ENCODE results near the gene OR10G7. TPM values are rescaled to one million over a fixed set of nuclear protein-coding genes. Genes with fewer than 3 reads are reported as not detected.

OR10G7 gene
- total RNA-seq = not detected
- long read RNA-seq = 0 reads

GRCh38 chr11:124041254-124041653 lies at the start of gene OR10G7:
Gene OR10G7, minus strand, starts transcription at chr11:124041325. Its CDS starts 2,324 bp downstream, at chr11:124039001.
- DNase-seq (ENCODE audit: low spot score) = no peak

GRCh38 chr11:124085997-124086846 lies 45.1 kb upstream of the OR10G7 start:
- no peak for DNase-seq (ENCODE audit: low spot score)
- intact Hi-C loops (cut with DNase I) = no loop called here

More at GRCh38 chr11:124041254-124041653, at the start of gene OR10G7:
- intact Hi-C loops (cut with DNase I) = no loop called here

GRCh38 chr11:124085583-124085982 lies 44.5 kb upstream of the OR10G7 start:
- intact Hi-C loops (cut with DNase I) = no loop called here
- no peak for DNase-seq (ENCODE audit: low spot score)

- intact Hi-C loops (cut with DNase I) = no loop called here
- no peak for DNase-seq (ENCODE audit: low spot score)
Measured at GRCh38 chr11:124082371-124082770, 41.2 kb upstream of the OR10G7 start.

- DNase-seq (ENCODE audit: low spot score) = no peak
- intact Hi-C loops (cut with DNase I) = no loop called here
Measured at GRCh38 chr11:124081483-124081882, 40.4 kb upstream of the OR10G7 start.

GRCh38 chr11:124080327-124081001 lies 39.3 kb upstream of the OR10G7 start:
- DNase-seq (ENCODE audit: low spot score) = no peak
- intact Hi-C loops (cut with DNase I) = no loop called here

GRCh38 chr11:124079631-124080326 lies 38.7 kb upstream of the OR10G7 start:
- no peak for DNase-seq (ENCODE audit: low spot score)
- intact Hi-C loops (cut with DNase I) = loop anchor here (10.0 kb wide), 1 partner anchor 125 kb away; no protein-coding TSS in a partner anchor

- intact Hi-C loops (cut with DNase I) = loop anchor here (10.0 kb wide), 1 partner anchor 126 kb away; no protein-coding TSS in a partner anchor
- no peak for DNase-seq (ENCODE audit: low spot score)
Measured at GRCh38 chr11:124078591-124078990, 37.5 kb upstream of the OR10G7 start.

GRCh38 chr11:124077266-124077665 lies 36.1 kb upstream of the OR10G7 start:
- intact Hi-C loops (cut with DNase I) = loop anchor here (10.0 kb wide), 1 partner anchor 128 kb away; no protein-coding TSS in a partner anchor
- DNase-seq (ENCODE audit: low spot score) = no peak

- intact Hi-C loops (cut with DNase I) = loop anchor here (10.0 kb wide), 1 partner anchor 129 kb away; no protein-coding TSS in a partner anchor
Measured at GRCh38 chr11:124075841-124076651, 34.9 kb upstream of the OR10G7 start.

GRCh38 chr11:124075492-124075840 lies 34.3 kb upstream of the OR10G7 start:
- DNase-seq (ENCODE audit: low spot score) = no peak
- intact Hi-C loops (cut with DNase I) = loop anchor here (10.0 kb wide), 1 partner anchor 129 kb away; no protein-coding TSS in a partner anchor

More at GRCh38 chr11:124075841-124076651, 34.9 kb upstream of the OR10G7 start:
- DNase-seq (ENCODE audit: low spot score) = no peak

- DNase-seq (ENCODE audit: low spot score) = no peak
- intact Hi-C loops (cut with DNase I) = loop anchor here (10.0 kb wide), 1 partner anchor 130 kb away; no protein-coding TSS in a partner anchor
Measured at GRCh38 chr11:124074554-124074953, 33.4 kb upstream of the OR10G7 start.

- intact Hi-C loops (cut with DNase I) = loop anchor here (10.0 kb wide), 1 partner anchor 133 kb away; no protein-coding TSS in a partner anchor
- no peak for DNase-seq (ENCODE audit: low spot score)
Measured at GRCh38 chr11:124072147-124072546, 31.0 kb upstream of the OR10G7 start.

- intact Hi-C loops (cut with DNase I) = loop anchor here (10.0 kb wide), 1 partner anchor 133 kb away; no protein-coding TSS in a partner anchor
- no peak for DNase-seq (ENCODE audit: low spot score)
Measured at GRCh38 chr11:124071623-124071948, 30.5 kb upstream of the OR10G7 start.

- intact Hi-C loops (cut with DNase I) = loop anchor here (10.0 kb wide), 1 partner anchor 134 kb away; no protein-coding TSS in a partner anchor
- DNase-seq (ENCODE audit: low spot score) = no peak
Measured at GRCh38 chr11:124070915-124071622, 29.9 kb upstream of the OR10G7 start.

- no peak for DNase-seq (ENCODE audit: low spot score)
- intact Hi-C loops (cut with DNase I) = loop anchor here (5.0 to 10.0 kb wide), 2 partner anchors 135 to 518 kb away; no protein-coding TSS in a partner anchor
Measured at GRCh38 chr11:124069429-124070401, 28.6 kb upstream of the OR10G7 start.

- no peak for DNase-seq (ENCODE audit: low spot score)
- intact Hi-C loops (cut with DNase I) = loop anchor here (5.0 kb wide), 1 partner anchor 519 kb away; no protein-coding TSS in a partner anchor
Measured at GRCh38 chr11:124068601-124069110, 27.5 kb upstream of the OR10G7 start.

Data from cardiac septum (tissue), 1 donor.